Stimulated activated CD4-positive, alpha-beta T cell treated with anti-CD3 and anti-CD28 coated beads, Interleukin-4, amount 100 ng/mL, for 24 hours (primary cell): Measurements from ENCODE around the gene MSLN.

Experiments used
- DNase-seq: peaks from one replicate; pipeline ENCODE4 v3.0.0-alpha.2; 2020

The MSLN gene

GRCh38 chr16:778447-778846, 17.9 kb downstream of the MSLN start:
- no peak for DNase-seq

- DNase-seq, result no peak
Observed at GRCh38 chr16:778909-779527, 18.5 kb downstream of the MSLN start.

- DNase-seq, result no peak
Observed at GRCh38 chr16:779561-779960, 19.0 kb downstream of the MSLN start.

- no peak for DNase-seq
Observed at GRCh38 chr16:780296-780695, 19.8 kb downstream of the MSLN start.

- no peak for DNase-seq
Observed at GRCh38 chr16:781346-782010, 20.9 kb downstream of the MSLN start.

GRCh38 chr16:782258-782657, 21.7 kb downstream of the MSLN start:
- DNase-seq, result no peak

- no peak for DNase-seq
Observed at GRCh38 chr16:782766-783403, 22.4 kb downstream of the MSLN start.

GRCh38 chr16:783404-784161, 23.0 kb downstream of the MSLN start:
- no peak for DNase-seq

GRCh38 chr16:784431-784830, 23.9 kb downstream of the MSLN start:
- no peak for DNase-seq

- DNase-seq, result peak; percentile 76
Observed at GRCh38 chr16:785563-786535, 25.3 kb downstream of the MSLN start.

GRCh38 chr16:787321-787966, 26.9 kb downstream of the MSLN start:
- DNase-seq, result no peak

GRCh38 chr16:787978-788398, 27.5 kb downstream of the MSLN start, which contains the start of gene RPUSD1:
Gene RPUSD1, minus strand, starts transcription at chr16:788381. Its CDS starts 644 bp downstream, at chr16:787737.
- DNase-seq, result no peak

GRCh38 chr16:788399-789126, 28.0 kb downstream of the MSLN start, which contains the start of gene CHTF18:
Gene CHTF18, plus strand, starts transcription at chr16:788620. Its CDS starts 65 bp downstream, at chr16:788685.
- DNase-seq, result peak; percentile 90

GRCh38 chr16:789191-789850, 28.8 kb downstream of the MSLN start:
- DNase-seq, result no peak

GRCh38 chr16:790086-790485, 29.6 kb downstream of the MSLN start:
- DNase-seq, result no peak

GRCh38 chr16:791131-791530, 30.6 kb downstream of the MSLN start:
- DNase-seq, result no peak

- DNase-seq, result no peak
Observed at GRCh38 chr16:792221-792995, 31.9 kb downstream of the MSLN start.

GRCh38 chr16:793414-793813, 32.9 kb downstream of the MSLN start:
- DNase-seq, result no peak

- DNase-seq, result no peak
Observed at GRCh38 chr16:794091-794822, 33.7 kb downstream of the MSLN start.
